Keratinocyte (primary cell): ENCODE data around the gene SEL1L3.

Source experiments
- CTCF ChIP-seq, 3 experiments: IDR thresholded peaks in 1 of 3; conservative IDR thresholded peaks in 1 of 3; optimal IDR thresholded peaks in 1 of 3; 2 replicates in 2 of 3; 3 replicates in 1 of 3; pipeline versions ENCODE3 to v1.5.1; 2011; ENCODE audit warnings: low read length in 3 of 3, mild to moderate bottlenecking in 3 of 3, moderate library complexity in 2 of 3, control low read depth in 1 of 3, inconsistent platforms in 1 of 3; ENCODE audit not compliant: insufficient read depth in 2 of 3; ENCODE audit errors: extremely low read depth in 1 of 3
- EZH2 ChIP-seq: IDR thresholded peaks from one replicate; pipeline ENCODE4 v1.6.1; 2012; ENCODE audit warnings: inconsistent platforms, mild to moderate bottlenecking, low read length, moderate library complexity

GRCh38 chr4:25702848-25703247 lies 159.9 kb downstream of the SEL1L3 start:
- TF ChIP-seq EZH2 (no peak), CTCF (optimal IDR thresholded peaks at IDR 0.05 in 1 of 3, IDR thresholded peaks at IDR 0.05 in 1 of 3, conservative IDR thresholded peaks at IDR 0.05 in 1 of 3; ENCODE audit: extremely low read depth in 1 of 3, insufficient read depth in 2 of 3, low read length in 3 of 3) (no peak)
